ENCODE data around the gene PUS7L. TPM values are rescaled to one million over a fixed set of nuclear protein-coding genes. Genes with fewer than 3 reads are reported as not detected.

Gene PUS7L, protein sequence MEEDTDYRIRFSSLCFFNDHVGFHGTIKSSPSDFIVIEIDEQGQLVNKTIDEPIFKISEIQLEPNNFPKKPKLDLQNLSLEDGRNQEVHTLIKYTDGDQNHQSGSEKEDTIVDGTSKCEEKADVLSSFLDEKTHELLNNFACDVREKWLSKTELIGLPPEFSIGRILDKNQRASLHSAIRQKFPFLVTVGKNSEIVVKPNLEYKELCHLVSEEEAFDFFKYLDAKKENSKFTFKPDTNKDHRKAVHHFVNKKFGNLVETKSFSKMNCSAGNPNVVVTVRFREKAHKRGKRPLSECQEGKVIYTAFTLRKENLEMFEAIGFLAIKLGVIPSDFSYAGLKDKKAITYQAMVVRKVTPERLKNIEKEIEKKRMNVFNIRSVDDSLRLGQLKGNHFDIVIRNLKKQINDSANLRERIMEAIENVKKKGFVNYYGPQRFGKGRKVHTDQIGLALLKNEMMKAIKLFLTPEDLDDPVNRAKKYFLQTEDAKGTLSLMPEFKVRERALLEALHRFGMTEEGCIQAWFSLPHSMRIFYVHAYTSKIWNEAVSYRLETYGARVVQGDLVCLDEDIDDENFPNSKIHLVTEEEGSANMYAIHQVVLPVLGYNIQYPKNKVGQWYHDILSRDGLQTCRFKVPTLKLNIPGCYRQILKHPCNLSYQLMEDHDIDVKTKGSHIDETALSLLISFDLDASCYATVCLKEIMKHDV
- 2.8 to 5.0 TPM (median 3.5 TPM) in 5 replicates for total RNA-seq (2022; extraction: Qiagen RNA extraction)

DNA sequence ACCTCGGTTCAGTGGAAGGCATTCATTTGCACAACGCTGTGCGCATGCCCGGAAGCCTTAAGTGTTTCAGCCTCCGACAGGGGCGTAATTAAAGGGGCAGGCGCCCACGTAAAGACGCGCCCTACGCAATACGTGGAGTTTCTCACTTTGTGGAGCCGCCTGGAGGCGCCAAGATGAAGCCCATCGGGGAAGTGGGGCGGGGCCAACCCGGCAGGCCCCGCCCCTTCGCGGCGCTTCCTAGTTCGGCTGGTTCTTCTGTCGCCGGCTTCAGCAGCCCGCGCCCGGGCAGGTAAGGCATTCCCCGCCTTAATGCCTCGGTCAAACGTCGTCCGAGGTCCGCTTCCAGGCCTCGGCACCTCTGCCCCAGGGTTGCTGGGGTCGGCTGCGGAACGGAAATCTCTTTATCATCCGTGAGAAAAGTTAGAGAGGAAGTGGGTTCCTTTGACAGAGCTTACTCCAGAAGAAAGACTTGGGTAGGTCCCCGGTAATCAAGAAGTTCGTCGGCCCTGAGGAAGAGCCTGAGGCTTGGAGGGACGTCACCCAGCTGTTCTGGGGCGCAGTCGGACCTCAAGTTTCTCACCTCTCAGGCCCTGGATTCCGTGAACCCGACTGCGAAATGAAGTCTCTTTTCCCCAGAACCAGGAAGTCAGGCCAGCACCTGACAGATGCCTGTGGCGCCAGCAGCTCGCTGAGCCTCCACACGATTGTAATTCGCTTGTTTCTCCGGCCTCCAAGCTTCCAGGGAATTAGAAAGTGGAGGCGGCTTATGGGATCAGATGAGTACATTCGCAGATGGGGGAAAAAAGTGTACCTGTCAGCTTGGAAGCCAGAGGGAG is at the start of gene PUS7L, which contains the start of gene IRAK4:
PUS7L (minus strand) TSS at position 63 of the 836 bp plus-strand sequence. CDS start 3,545 bp downstream, outside the sequence.
IRAK4 (plus strand) TSS at position 224 of the 836 bp plus-strand sequence. CDS start 9,161 bp downstream, outside the sequence.

DNA sequence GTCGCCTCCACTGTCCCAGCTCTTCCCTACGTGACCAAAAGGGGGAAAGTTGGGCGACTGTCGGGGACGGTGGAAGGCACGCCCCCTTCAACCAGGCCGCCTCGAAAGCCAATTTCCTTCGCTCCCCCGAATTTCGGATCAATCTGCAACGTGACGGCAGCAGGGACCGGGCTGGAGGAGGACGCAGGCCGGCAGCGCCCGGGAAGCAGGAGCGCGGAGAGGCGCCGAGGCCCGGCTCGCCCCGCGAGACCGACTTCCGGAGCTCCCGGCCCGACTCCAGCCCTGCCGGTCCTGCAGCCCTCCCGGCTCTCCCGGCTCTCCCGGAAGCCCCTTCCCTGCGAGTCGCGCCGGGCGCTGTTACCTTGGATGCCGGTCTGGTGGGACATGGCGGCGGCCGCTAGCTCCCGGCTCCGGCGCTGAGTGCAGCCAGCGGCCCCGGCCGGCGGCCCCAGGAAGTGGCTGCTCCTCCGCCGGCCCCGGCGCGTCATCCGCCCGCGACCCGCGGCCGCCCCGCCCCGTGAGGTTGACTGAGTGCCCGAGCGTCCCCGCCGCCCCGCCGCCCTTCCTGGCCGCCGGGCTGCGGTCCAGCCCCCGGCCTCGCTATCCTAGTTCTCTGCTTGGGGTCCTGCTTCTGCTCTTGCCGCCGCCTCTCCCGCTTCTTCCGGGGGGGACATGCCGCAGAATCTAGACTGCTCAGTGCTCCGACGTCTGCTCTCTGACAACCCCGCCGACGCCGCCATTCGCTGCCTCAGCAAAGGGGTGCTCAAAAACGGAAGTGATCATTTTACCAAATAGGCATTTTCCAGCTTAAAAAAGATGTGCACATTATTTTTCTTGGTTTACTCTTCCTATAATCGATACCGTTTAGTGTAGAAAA is 47.5 kb upstream of the PUS7L start, which contains the start of gene TWF1:
TWF1 (minus strand) TSS at position 458 of the 877 bp plus-strand sequence; CDS start at position 386, 72 bp downstream.

Other genes with a start within 250 kb of the PUS7L start
- not detected in 5 replicates for gene ADAMTS20, start 206.6 kb downstream of the PUS7L start, total RNA-seq (2022; extraction: Qiagen RNA extraction)
- 3.1 to 4.4 TPM (median 4.1 TPM) in 5 replicates for gene IRAK4, start 161 bp upstream of the PUS7L start, total RNA-seq (2022; extraction: Qiagen RNA extraction)
- 57.1 to 73.5 TPM (median 64.2 TPM) in 5 replicates for gene TWF1, start 47.5 kb upstream of the PUS7L start, total RNA-seq (2022; extraction: Qiagen RNA extraction)
- gene TMEM117, start 77.3 kb upstream of the PUS7L start, total RNA-seq (2022; extraction: Qiagen RNA extraction) = 1.3 to 2.2 TPM (median 1.7 TPM) in 5 replicates

All from A549 treated with AZD2906 at 1 μM for 4 hours (cell line).